Activated CD8-positive, alpha-beta memory T cell treated with anti-CD3 and anti-CD28 coated beads for 48 hours (primary cell): ENCODE measurements around the gene TGM3.

Source experiments
- DNase-seq, 3 experiments: peaks; one replicate each; pipeline ENCODE4 v3.0.0-alpha.2; 2020; ENCODE audit warnings: low read depth in 2 of 3, low spot score in 2 of 3

Gene TGM3

DNA sequence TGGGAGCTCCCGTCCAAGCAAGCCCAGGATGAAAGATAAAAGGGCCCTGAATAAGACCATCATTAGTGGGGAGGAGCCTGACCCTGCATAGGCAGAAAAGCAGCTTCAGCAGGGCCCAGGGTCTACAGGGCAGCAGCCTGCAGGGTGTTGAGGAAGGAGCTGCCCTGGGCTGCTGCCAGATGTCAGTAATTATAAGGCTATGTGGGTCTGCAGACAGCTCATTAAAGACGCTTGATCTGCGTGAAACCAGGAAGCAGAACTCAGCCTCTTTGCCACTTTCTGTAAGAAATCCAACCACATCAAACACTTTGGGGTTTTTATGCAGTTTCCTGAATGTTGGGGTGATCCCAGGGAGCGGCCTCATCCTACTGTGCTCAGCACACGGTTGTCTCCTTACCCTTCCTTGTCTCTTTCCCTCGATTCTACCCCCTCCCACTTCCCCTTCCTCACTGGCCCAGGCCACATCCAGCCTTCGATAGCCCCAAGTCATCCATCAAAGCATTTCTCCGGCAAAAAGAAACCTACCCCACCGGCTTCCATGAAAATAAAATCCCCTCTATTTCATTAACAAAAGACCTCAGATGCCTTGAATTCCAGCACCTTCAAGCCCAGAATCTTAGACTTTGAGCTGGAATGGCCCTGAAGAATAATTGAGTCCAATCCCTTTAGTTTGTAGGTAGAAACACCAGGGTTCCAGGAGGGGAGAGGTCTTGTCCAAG, 83.9 kb downstream of the TGM3 start:
- no peak for DNase-seq

DNA sequence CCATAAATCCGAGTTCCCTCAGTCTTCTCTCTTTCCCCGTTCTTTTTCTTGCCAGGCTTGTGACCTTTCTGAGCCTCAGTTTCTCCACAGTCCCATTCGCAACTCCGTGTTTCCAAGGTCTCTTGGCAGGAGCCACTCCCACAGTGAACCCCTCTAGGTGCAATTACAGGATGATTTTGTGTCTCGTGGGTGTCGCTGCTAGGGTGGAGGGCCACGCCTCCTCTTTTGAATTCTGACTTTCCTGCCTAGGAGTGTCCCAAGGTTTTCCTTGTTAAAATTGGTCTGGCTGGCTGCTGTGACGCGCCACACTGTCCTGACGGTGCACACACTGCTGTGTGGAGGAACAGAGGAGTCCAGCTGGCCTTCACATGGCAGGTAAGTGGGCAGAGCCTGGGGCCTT, 84.8 kb downstream of the TGM3 start, which contains the start of gene TGM6:
Gene TGM6 (plus strand): TSS at position 301 of the 400 bp plus-strand sequence. CDS start 68 bp downstream, at position 369.
- DNase-seq: no peak

GRCh38 chr20:2381303-2381702, 85.5 kb downstream of the TGM3 start:
- DNase-seq: no peak

DNA sequence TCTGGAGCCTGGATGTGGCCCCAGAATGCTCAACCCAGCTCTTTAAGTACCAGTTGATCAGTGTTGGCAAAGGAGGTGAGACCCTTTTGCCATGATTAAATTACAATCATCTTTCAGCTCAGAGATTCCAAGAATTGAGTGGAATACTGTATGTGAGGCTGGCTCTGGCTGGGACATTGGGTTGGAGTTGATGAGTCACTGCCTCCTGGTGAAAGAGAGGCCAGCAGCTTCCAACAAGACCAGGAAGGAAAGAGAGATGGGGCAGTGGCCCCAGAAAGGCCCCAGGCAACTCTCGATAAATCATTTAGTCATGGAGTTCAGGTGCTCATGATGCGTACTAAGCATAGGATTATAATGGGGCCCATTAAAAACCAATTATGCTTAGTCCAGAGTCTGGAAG, 87.0 kb downstream of the TGM3 start:
- DNase-seq: no peak

DNA sequence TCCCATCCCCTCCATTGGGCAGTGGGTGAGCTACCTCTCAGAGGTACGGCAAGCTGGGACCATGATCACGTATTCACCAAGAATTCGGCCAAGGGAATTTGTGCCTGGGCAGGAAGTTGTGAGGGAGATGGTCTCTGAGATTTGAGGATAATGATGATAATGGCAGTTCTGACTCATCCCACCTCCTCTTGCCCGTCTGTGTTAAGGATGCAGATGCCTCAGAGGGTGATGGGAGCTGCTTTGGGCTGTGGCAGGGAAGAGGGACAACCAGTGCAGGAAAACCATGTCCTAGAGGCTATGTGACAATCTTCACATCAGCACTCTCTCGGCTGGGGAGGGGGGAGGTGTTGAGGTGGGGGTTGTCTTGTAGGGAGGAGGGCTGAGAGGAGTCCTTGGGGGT, 89.2 kb downstream of the TGM3 start:
- DNase-seq: no peak

DNA sequence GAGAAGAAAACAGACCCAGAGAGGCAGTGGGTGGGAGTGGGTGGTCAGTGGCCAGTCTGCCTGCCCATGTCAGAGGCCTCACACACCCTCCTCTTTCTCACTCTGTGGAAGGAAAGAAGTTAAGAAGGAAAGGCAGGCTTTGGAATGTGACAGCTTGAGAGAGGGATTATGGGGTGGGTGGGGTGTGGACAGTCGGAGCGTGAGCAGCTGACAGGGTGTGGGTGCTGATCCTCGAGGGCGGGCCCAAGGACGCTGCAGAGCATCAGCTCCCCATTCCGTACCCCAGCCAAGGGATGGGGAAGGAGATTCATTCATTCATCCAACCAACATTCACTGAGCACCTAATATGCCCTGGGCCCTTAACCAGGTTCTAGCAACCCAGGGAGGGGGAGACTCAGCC, 89.7 kb downstream of the TGM3 start:
- no peak for DNase-seq

GRCh38 chr20:2386516-2387179, 90.8 kb downstream of the TGM3 start:
- DNase-seq: no peak

GRCh38 chr20:2387180-2387577, 91.4 kb downstream of the TGM3 start:
- DNase-seq: peak; percentile 31 to 45 (median 35)

DNA sequence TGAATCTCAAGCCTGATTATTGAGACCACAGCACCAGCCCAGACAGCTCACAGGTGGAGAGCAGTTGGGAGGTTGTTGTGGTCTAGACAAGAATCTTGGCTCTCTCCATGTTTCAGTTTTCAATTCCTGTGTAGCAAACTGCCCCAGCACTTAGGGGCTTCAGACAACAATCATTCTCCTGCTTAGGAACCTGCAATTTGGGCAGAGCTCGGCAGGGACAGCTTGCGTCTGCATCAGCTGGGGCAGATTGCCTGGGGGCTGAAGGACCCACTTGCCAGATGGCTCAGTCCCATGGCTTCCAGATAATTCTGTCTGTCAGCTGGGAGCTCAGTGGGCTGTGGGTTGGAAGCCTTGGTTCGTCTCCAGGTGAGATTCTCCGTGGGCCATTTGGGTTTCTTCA, 91.8 kb downstream of the TGM3 start:
- no peak for DNase-seq
